Keratinocyte (primary cell): ENCODE results near the gene TMEM202. TPM values are rescaled to one million over a fixed set of nuclear protein-coding genes. Genes with fewer than 3 reads are reported as not detected.

Experiments
- DNase-seq: peaks from one replicate; pipeline ENCODE4 v3.0.0-alpha.2; 2011; ENCODE audit warnings: low read depth, missing footprints, low spot score
- FAIRE-seq: peaks from 2 replicates; lab custom pipeline; 2011; peaks lifted over from hg19 to GRCh38; lab: Jason Lieb, UNC
- H2AFZ ChIP-seq: 2 replicates; pipeline ENCODE4 v1.6.0; 2012; ENCODE audit warnings: low read length, control low read depth, inconsistent platforms; ENCODE audit not compliant: control insufficient read depth
- H3K27ac ChIP-seq: 2 replicates; pipeline ENCODE4 v1.5.1; 2011; ENCODE audit warnings: low read length; ENCODE audit not compliant: control insufficient read depth, insufficient read depth
- H3K27me3 ChIP-seq: 3 replicates; pipeline ENCODE4 v1.6.0; 2011; ENCODE audit warnings: low read length; ENCODE audit not compliant: control insufficient read depth, insufficient read depth; ENCODE audit errors: extremely low read depth
- H3K36me3 ChIP-seq, 2 experiments: 2 replicates in 1 of 2; 3 replicates in 1 of 2; pipeline ENCODE4 v1.5.1; 2011; ENCODE audit warnings: low read length in 2 of 2, mild to moderate bottlenecking in 1 of 2; ENCODE audit not compliant: control insufficient read depth in 2 of 2, insufficient read depth in 2 of 2; ENCODE audit errors: extremely low read depth in 1 of 2
- H3K4me1 ChIP-seq: 3 replicates; pipeline ENCODE4 v1.5.1; 2011; ENCODE audit warnings: low read length; ENCODE audit not compliant: control insufficient read depth, insufficient read depth; ENCODE audit errors: extremely low read depth
- H3K4me2 ChIP-seq: 3 replicates; pipeline ENCODE4 v1.6.0; 2011; ENCODE audit warnings: low read depth, low read length; ENCODE audit not compliant: control insufficient read depth, insufficient read depth; ENCODE audit errors: extremely low read depth
- H3K4me3 ChIP-seq, 3 experiments: fragments of 200-600 bp in 1 of 3; sonication (generic) in 1 of 3; 2 replicates in 2 of 3; 3 replicates in 1 of 3; pipeline ENCODE4 v1.5.1; 2011 to 2016; ENCODE audit warnings: low read length in 3 of 3, mild to moderate bottlenecking in 3 of 3, control low read depth in 2 of 3, inconsistent platforms in 1 of 3, low read depth in 1 of 3, mixed read lengths in 1 of 3, mixed run types in 1 of 3, moderate library complexity in 1 of 3; ENCODE audit not compliant: control insufficient read depth in 2 of 3, insufficient read depth in 2 of 3; ENCODE audit errors: extremely low read depth in 1 of 3
- H3K79me2 ChIP-seq: 2 replicates; pipeline ENCODE4 v1.6.0; 2012; ENCODE audit warnings: low read length; ENCODE audit not compliant: control insufficient read depth, insufficient read depth
- H3K9ac ChIP-seq: 3 replicates; pipeline ENCODE4 v1.6.0; 2011; ENCODE audit warnings: low read length; ENCODE audit not compliant: control insufficient read depth, insufficient read depth; ENCODE audit errors: extremely low read depth
- H3K9me1 ChIP-seq: 3 replicates; pipeline ENCODE4 v1.6.0; 2011; ENCODE audit warnings: low read length; ENCODE audit not compliant: control insufficient read depth, insufficient read depth; ENCODE audit errors: extremely low read depth
- H3K9me3 ChIP-seq: 2 replicates; pipeline ENCODE4 v1.5.1; 2012; ENCODE audit warnings: low read depth, low read length; ENCODE audit not compliant: control insufficient read depth
- H4K20me1 ChIP-seq: 3 replicates; pipeline ENCODE4 v1.6.0; 2011; ENCODE audit warnings: low read length; ENCODE audit not compliant: control insufficient read depth, insufficient read depth; ENCODE audit errors: extremely low read depth
- CTCF ChIP-seq, 3 experiments: IDR thresholded peaks in 1 of 3; conservative IDR thresholded peaks in 1 of 3; optimal IDR thresholded peaks in 1 of 3; 2 replicates in 2 of 3; 3 replicates in 1 of 3; pipeline versions ENCODE3 to v1.5.1; 2011; ENCODE audit warnings: low read length in 3 of 3, mild to moderate bottlenecking in 3 of 3, moderate library complexity in 2 of 3, control low read depth in 1 of 3, inconsistent platforms in 1 of 3; ENCODE audit not compliant: insufficient read depth in 2 of 3; ENCODE audit errors: extremely low read depth in 1 of 3
- EZH2 ChIP-seq: IDR thresholded peaks from one replicate; pipeline ENCODE4 v1.6.1; 2012; ENCODE audit warnings: inconsistent platforms, mild to moderate bottlenecking, low read length, moderate library complexity
- dilution Hi-C: fragments of 300-500 bp; cut with MboI; formaldehyde crosslinking; loops from one replicate; pipeline ENCODE4 v1.7.0; 2020; ENCODE audit warnings: low sequenced_read_pairs; ENCODE audit not compliant: extremely low pct_ligation_motif_present
- polyA plus RNA-seq, 5 experiments: library from polyadenylated mRNA; depleted of rRNA in 3 of 5; stranded (reverse) in 3 of 5; stranded (forward) in 1 of 5; unstranded in 1 of 5; fragments of >200 nt; gene quantifications; 1 replicate in 1 of 5; 2 replicates in 3 of 5; 3 replicates in 1 of 5; pipeline versions ENCODE4 v1.2.1 to v1.2.3, GENCODE V29; 2011 to 2012; ENCODE audit warnings: missing spikeins in 2 of 5, low read depth in 1 of 5, low replicate concordance in 1 of 5

Gene TMEM202
- polyA plus RNA-seq, 1 donor (not counting 4 experiments of a cell fraction or from before 2014, with no cell fraction given), result not detected

DNA sequence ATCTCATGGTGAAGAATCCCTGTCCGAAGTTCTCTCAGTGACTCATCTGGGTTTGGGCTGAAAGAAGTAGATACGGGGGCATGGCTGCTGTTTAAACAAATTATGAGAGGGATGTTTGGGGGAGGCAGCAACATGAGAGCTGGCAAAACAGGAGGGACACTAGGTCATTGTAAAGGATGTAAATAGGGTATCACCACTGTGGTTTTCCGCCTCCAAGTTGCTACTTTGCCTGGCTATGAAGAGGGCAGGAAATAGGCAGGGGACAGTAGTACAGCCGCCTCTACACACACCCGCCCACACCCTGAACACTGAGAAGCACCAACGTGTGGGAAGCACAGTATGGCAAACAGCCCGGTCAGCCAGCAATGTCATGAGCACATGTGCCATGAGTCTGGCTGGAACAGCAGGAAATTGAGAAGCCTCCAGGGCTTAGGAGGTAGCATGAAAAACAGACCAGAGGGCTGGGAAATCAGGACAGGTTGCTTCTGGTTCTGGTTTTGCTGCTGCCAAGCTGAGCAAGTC is 39.4 kb upstream of the TMEM202 start:
- no peaks in the 10 kb centered on the region for H3K9me1 ChIP-seq
- peak; percentile 91 for FAIRE-seq
- H3K27me3 ChIP-seq, result no peaks in the 10 kb centered on the region
- H3K79me2 ChIP-seq, result peaks cover 2% of the 10 kb centered on the region
- H3K4me2 ChIP-seq, result peak overlapping the region; percentile 65
- H3K4me1 ChIP-seq, result peaks cover 16% of the 10 kb centered on the region
- peak overlapping the region; percentile 66 for H3K27ac ChIP-seq
- dilution Hi-C loops, result no loop called here
- H2AFZ ChIP-seq, result peak overlapping the region; percentile 70
- TF ChIP-seq EZH2 (no peak), CTCF (optimal IDR thresholded peaks at IDR 0.05 in 1 of 3, IDR thresholded peaks at IDR 0.05 in 1 of 3, conservative IDR thresholded peaks at IDR 0.05 in 1 of 3; ENCODE audit: extremely low read depth in 1 of 3, insufficient read depth in 2 of 3, low read length in 3 of 3) (no peak)
- no peak for DNase-seq
- H3K9ac ChIP-seq, result peak overlapping the region; percentile 13
- no peaks in the 10 kb centered on the region for H3K9me3 ChIP-seq
- H4K20me1 ChIP-seq, result no peaks in the 10 kb centered on the region
- H3K4me3 ChIP-seq, result peak overlapping the region in 1 of 3 experiments; percentile 25
- H3K36me3 ChIP-seq, result peaks cover 3 to 5% of the 10 kb centered on the region in 2 experiments

GRCh38 chr15:72361176-72361575 is 36.9 kb upstream of the TMEM202 start:
- TF ChIP-seq EZH2 (no peak), CTCF (optimal IDR thresholded peaks at IDR 0.05 in 1 of 3, IDR thresholded peaks at IDR 0.05 in 1 of 3, conservative IDR thresholded peaks at IDR 0.05 in 1 of 3; ENCODE audit: extremely low read depth in 1 of 3, insufficient read depth in 2 of 3, low read length in 3 of 3) (no peak)
- no peak overlapping the region for H3K4me2 ChIP-seq
- peaks cover 2% of the 10 kb centered on the region for H3K79me2 ChIP-seq
- no peak for DNase-seq
- no peak overlapping the region for H3K9ac ChIP-seq
- peaks cover 16% of the 10 kb centered on the region for H3K4me1 ChIP-seq
- dilution Hi-C loops, result no loop called here
- no peak for FAIRE-seq
- no peaks in the 10 kb centered on the region for H3K9me1 ChIP-seq
- H4K20me1 ChIP-seq, result no peaks in the 10 kb centered on the region
- H3K27me3 ChIP-seq, result no peaks in the 10 kb centered on the region
- H3K27ac ChIP-seq, result no peak overlapping the region
- no peaks in the 10 kb centered on the region for H3K9me3 ChIP-seq
- H2AFZ ChIP-seq, result no peak overlapping the region
- H3K4me3 ChIP-seq, result no peak overlapping the region
- peaks cover 0 to 3% of the 10 kb centered on the region in 2 experiments for H3K36me3 ChIP-seq
